ENCODE data around the gene UQCR11. TPM values are rescaled to one million over a fixed set of nuclear protein-coding genes. Genes with fewer than 3 reads are reported as not detected.

UQCR11 gene
- total RNA-seq (100 to 1,000 TPM in 3 of 5 donors, 10 to 100 TPM in 2; 32.2 to 659 (median 151) TPM), polyA plus RNA-seq (100 to 1,000 TPM; 140 to 217 (median 191) TPM)
- long read RNA-seq, donor 1, transcript UQCR11-203 (3 exons, 1,324 nt): major isoform, 84 of 98 reads
- long read RNA-seq, donor 1, partial matches to known transcripts: 14 of 98 reads
- long read RNA-seq, donor 1, other reads (novel, unspliced or antisense): 0 of 98 reads
- long read RNA-seq, donor 2, transcript UQCR11-203 (3 exons, 1,324 nt): major isoform, 93 of 104 reads
- long read RNA-seq, donor 2, partial matches to known transcripts: 11 of 104 reads
- long read RNA-seq, donor 2, other reads (novel, unspliced or antisense): 0 of 104 reads
- long read RNA-seq, donor 3, transcript UQCR11-203 (3 exons, 1,324 nt): major isoform, 139 of 174 reads
- long read RNA-seq, donor 3, partial matches to known transcripts: 34 of 174 reads
- long read RNA-seq, donor 3, other reads (novel, unspliced or antisense): 0 of 174 reads
- long read RNA-seq, donor 4, transcript UQCR11-203 (3 exons, 1,324 nt): major isoform, 23 of 32 reads
- long read RNA-seq, donor 4, partial matches to known transcripts: 9 of 32 reads
- long read RNA-seq, donor 4, other reads (novel, unspliced or antisense): 0 of 32 reads
- long read RNA-seq, donor 5, transcript UQCR11-203 (3 exons, 1,324 nt): major isoform, 182 of 226 reads
- long read RNA-seq, donor 5, partial matches to known transcripts: 40 of 226 reads
- long read RNA-seq, donor 5, other reads (novel, unspliced or antisense): 0 of 226 reads
- long read RNA-seq, donor 6, transcript UQCR11-203 (3 exons, 1,324 nt): major isoform, 315 of 357 reads
- long read RNA-seq, donor 6, partial matches to known transcripts: 38 of 357 reads
- long read RNA-seq, donor 6, other reads (novel, unspliced or antisense): 0 of 357 reads
- long read RNA-seq, donor 7, transcript UQCR11-203 (3 exons, 1,324 nt): major isoform, 231 of 325 reads
- long read RNA-seq, donor 7, partial matches to known transcripts: 91 of 325 reads
- long read RNA-seq, donor 7, other reads (novel, unspliced or antisense): 0 of 325 reads
- long read RNA-seq, donor 8, transcript UQCR11-203 (3 exons, 1,324 nt): major isoform, 198 of 242 reads
- long read RNA-seq, donor 8, partial matches to known transcripts: 42 of 242 reads
- long read RNA-seq, donor 8, other reads (novel, unspliced or antisense): 0 of 242 reads
- long read RNA-seq, donor 9, transcript UQCR11-201 (2 exons, 753 nt): minor isoform, 8 of 315 reads
- long read RNA-seq, donor 9, transcript UQCR11-203 (3 exons, 1,324 nt): major isoform, 217 of 315 reads
- long read RNA-seq, donor 9, partial matches to known transcripts: 90 of 315 reads
- long read RNA-seq, donor 9, other reads (novel, unspliced or antisense): 0 of 315 reads
- long read RNA-seq, donor 10, transcript UQCR11-203 (3 exons, 1,324 nt): major isoform, 70 of 82 reads
- long read RNA-seq, donor 10, partial matches to known transcripts: 11 of 82 reads
- long read RNA-seq, donor 10, other reads (novel, unspliced or antisense): 0 of 82 reads

DNA sequence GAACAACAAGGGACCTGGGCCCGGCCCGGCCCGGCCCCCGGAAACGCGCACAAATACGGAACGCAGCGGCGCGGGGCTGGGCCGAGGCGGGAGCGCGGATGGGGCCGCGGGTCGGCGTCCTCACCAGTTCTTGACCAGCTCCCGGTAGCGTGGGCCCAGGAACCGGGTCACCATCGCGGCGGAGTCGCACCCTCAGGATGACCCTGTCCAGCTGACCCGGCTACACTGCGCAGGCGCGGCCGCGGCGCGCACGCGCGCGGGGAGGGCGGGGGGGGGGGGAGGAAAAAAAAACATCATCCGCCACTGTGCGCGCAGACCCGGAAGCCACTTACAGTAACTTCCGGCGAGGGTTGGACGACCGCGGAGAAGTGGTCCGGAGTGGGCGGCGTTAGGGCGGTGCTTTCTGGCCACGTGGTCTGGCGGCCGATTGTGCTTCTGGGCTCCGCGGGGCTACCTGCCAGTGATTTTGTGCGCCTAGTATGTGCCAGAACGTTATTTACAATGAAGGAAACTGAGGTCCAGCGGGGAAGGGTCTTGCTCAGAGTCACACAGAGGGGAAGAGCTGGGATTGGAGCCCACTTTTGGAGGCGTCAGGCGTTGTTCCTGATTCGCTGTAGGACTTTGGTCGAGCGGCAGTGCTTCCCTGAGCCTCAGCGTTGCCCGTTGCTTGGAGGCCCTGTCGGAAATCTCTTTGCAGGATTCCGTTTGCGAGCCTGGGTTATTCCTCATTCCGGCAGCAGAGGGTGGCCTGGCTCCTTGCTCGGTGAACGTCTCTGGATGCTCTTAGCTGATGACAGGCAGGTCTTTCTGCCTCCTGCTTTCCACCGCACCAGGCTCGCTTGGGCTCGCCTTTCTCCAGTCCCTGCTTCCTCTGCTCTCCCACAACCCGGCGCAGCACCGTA lies at the start of gene UQCR11:
Gene UQCR11 (minus strand): TSS at position 227 of the 902 bp plus-strand sequence. CDS start 53 bp downstream, at position 174.
- H3K4me1 ChIP-seq: peaks cover 30 to 57% (median 42%) of the 10 kb centered on the region in 4 donors
- TF ChIP-seq EP300 (IDR thresholded peaks at IDR 0.05): no peak
- TF ChIP-seq POLR2A (IDR thresholded peaks at IDR 0.05): no peak
- TF ChIP-seq POLR2AphosphoS5 (IDR thresholded peaks at IDR 0.05): peak; percentile 12 to 67 (median 54)
- TF ChIP-seq, protein P1, sequence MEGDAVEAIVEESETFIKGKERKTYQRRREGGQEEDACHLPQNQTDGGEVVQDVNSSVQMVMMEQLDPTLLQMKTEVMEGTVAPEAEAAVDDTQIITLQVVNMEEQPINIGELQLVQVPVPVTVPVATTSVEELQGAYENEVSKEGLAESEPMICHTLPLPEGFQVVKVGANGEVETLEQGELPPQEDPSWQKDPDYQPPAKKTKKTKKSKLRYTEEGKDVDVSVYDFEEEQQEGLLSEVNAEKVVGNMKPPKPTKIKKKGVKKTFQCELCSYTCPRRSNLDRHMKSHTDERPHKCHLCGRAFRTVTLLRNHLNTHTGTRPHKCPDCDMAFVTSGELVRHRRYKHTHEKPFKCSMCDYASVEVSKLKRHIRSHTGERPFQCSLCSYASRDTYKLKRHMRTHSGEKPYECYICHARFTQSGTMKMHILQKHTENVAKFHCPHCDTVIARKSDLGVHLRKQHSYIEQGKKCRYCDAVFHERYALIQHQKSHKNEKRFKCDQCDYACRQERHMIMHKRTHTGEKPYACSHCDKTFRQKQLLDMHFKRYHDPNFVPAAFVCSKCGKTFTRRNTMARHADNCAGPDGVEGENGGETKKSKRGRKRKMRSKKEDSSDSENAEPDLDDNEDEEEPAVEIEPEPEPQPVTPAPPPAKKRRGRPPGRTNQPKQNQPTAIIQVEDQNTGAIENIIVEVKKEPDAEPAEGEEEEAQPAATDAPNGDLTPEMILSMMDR (IDR thresholded peaks at IDR 0.05): peak in 5 of 7 experiments; percentile 34 to 62 (median 40)
- H3K4me3 ChIP-seq: peak within 1 kb of the TSS; percentile 96 to 99 (median 97)
- peaks cover 0 to 28% (median 16%) of the 10 kb centered on the region in 4 donors for H3K36me3 ChIP-seq
- H3K27ac ChIP-seq: peak within 1 kb of the TSS; percentile 92 to 95 (median 95)
- no peaks in the 10 kb centered on the region for H3K9me3 ChIP-seq
- 0 to 1% (median 0%) methylated on average over 37 to 79 of the region's 79 CpGs for WGBS, 5 donors
- intact Hi-C loops (cut with DNase I; ENCODE audit: low total_unique reads): no loop called here
- peak; percentile 96 to 98 for DNase-seq
- no peaks in the 10 kb centered on the region for H3K27me3 ChIP-seq

DNA sequence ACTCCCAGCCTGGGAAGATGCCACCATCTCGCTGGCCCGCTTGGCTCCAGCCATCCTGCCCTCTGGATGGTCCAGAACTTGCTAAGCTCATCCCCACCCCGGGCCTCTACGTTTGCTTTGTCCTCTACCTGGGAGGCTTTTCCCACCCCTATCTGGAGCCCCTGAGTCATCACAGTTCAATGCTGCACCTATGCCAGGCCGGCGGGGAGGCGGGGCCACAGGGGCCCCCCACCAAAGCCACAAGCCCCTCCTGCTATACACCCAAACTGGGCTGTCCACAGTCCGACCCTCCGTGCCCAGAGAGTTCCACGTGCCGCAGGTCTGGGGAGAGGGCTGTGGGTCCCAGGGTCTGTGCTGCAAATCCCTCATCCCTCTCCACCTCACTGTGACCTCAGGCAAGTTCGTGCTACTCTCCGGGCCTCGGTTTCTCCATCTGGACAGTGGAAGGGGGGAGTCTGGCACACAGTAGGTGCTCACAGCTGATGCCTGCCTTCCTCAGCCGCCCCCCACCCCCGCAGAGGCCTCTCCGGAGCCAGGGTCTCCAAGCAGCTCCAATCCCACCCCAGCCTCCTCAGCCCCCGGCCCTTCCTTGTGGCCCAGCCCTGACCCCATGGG lies 49.0 kb upstream of the UQCR11 start:
- Histone ChIP-seq H3K4me1 (peaks cover 31 to 69% (median 44%) of the 10 kb centered on the region in 4 donors), H3K27ac (peak overlapping the region in 1 of 5 donors; percentile 100), H3K4me3 (no peak overlapping the region), H3K9me3 (no peaks in the 10 kb centered on the region), H3K36me3 (peaks cover 0 to 7% (median 3%) of the 10 kb centered on the region in 4 donors), H3K27me3 (peaks cover 0 to 22% (median 2%) of the 10 kb centered on the region in 3 donors)
- intact Hi-C loops (cut with DNase I; ENCODE audit: low total_unique reads): no loop called here
- DNase-seq: peak in 1 of 2 donors; percentile 55
- WGBS, 5 donors: 71 to 79% (median 72%) methylated on average over 11 to 18 of the region's 18 CpGs
- TF ChIP-seq, protein P1 (IDR thresholded peaks at IDR 0.05): no peak
- no peak for TF ChIP-seq POLR2AphosphoS5 (IDR thresholded peaks at IDR 0.05)
- no peak for TF ChIP-seq POLR2A (IDR thresholded peaks at IDR 0.05)
- no peak for TF ChIP-seq EP300 (IDR thresholded peaks at IDR 0.05)

DNA sequence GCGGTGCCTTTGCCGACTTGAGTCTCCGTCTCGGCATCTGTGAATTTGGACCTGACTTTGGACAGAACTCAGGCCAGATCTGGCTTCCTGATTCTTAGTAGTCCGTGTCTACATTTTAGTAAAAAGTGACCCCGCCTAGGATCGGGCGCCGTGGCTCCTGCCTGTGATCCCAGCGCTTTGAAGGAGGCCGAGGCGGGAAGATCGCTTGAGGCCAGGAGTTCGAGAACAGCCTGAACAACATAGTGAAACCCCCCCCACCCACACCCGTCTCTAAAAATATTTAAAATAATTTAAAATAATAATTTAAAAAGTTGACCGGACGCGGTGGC lies 48.0 kb upstream of the UQCR11 start:
- 18 to 24% (median 21%) methylated on average over 14 to 18 of the region's 18 CpGs for WGBS, 5 donors
- intact Hi-C loops (cut with DNase I; ENCODE audit: low total_unique reads): no loop called here

More for the DNA sequence above, 48.0 kb upstream of the UQCR11 start:
- Histone ChIP-seq H3K36me3 (peaks cover 0 to 16% (median 9%) of the 10 kb centered on the region in 4 donors), H3K4me3 (peak overlapping the region; percentile 44 to 81 (median 57)), H3K4me1 (peaks cover 29 to 59% (median 43%) of the 10 kb centered on the region in 4 donors), H3K27me3 (peaks cover 0 to 12% (median 2%) of the 10 kb centered on the region in 3 donors), H3K27ac (peak overlapping the region; percentile 85 to 100 (median 98)), H3K9me3 (no peaks in the 10 kb centered on the region)
- no peak for DNase-seq
- TF ChIP-seq EP300 (IDR thresholded peaks at IDR 0.05) (no peak), POLR2A (IDR thresholded peaks at IDR 0.05) (no peak), POLR2AphosphoS5 (IDR thresholded peaks at IDR 0.05) (no peak)
- TF ChIP-seq, protein P1 (IDR thresholded peaks at IDR 0.05): no peak

Measured in stomach (tissue), 19 donors.